HFF-Myc (cell line): ENCODE results near the gene PROX1.

Experiments
- DNase-seq: peaks from one replicate; pipeline ENCODE4 v3.0.0-alpha.2; 2011; ENCODE audit warnings: low read depth; ENCODE audit errors: extremely low read depth
- H3K4me3 ChIP-seq: replicated peaks from 2 replicates; pipeline ENCODE4 v1.5.1; 2011; ENCODE audit warnings: low read depth, mild to moderate bottlenecking, control low read depth, low read length
- CTCF ChIP-seq: IDR thresholded peaks from 2 replicates; pipeline ENCODE4 v1.5.1; 2012; ENCODE audit warnings: mild to moderate bottlenecking, low read depth, low read length, control low read depth; ENCODE audit errors: missing control alignments

The PROX1 gene

DNA sequence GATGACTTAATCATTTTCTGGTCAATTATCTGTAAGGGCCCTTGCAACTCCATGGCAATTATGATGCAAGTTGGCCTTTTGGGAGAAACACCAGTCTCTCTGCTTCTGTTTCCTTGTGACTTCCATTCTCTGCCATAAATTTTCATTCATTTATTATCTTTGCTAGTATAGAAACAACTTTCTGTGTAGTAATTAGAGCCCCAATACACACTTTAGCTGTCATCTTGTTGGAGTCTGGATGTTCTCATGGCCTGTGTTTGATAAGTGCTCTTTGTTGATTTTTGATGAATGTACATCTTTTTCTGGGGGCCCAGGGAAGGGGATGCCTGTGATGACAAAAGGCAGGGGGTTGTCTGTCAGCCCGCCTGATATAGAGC, 22.4 kb downstream of the PROX1 start:
- no peak for TF ChIP-seq CTCF
- DNase-seq, result no peak
- no peak overlapping the region for H3K4me3 ChIP-seq

GRCh38 chr1:214010717-214011116, 22.9 kb downstream of the PROX1 start:
- TF ChIP-seq CTCF, result no peak
- no peak for DNase-seq
- no peak overlapping the region for H3K4me3 ChIP-seq

DNA sequence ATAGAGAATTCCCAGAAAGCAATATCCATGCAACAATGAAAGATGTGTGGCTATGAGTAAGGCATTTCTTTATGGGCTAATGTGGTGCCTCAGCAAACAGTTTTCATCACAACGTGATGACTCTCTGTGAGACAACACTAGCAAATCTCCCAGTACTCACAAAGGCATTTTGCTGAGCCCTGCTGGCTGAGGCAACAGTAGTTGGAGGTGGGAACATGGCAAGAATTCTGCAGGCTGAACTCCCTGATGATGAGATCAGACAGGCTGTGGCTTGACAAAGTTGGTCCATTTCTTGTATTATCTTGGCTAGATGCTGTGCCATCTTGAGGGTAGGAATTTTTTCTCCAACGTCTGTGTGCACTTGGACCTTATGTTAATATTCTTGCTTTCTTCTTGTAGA, 24.6 kb downstream of the PROX1 start:
- no peak for TF ChIP-seq CTCF
- no peak overlapping the region for H3K4me3 ChIP-seq
- no peak for DNase-seq

GRCh38 chr1:214013614-214014377, 26.0 kb downstream of the PROX1 start:
- TF ChIP-seq CTCF, result no peak
- no peak for DNase-seq
- H3K4me3 ChIP-seq, result no peak overlapping the region

GRCh38 chr1:214014730-214015129, 27.0 kb downstream of the PROX1 start:
- H3K4me3 ChIP-seq, result no peak overlapping the region
- no peak for DNase-seq
- TF ChIP-seq CTCF, result no peak

DNA sequence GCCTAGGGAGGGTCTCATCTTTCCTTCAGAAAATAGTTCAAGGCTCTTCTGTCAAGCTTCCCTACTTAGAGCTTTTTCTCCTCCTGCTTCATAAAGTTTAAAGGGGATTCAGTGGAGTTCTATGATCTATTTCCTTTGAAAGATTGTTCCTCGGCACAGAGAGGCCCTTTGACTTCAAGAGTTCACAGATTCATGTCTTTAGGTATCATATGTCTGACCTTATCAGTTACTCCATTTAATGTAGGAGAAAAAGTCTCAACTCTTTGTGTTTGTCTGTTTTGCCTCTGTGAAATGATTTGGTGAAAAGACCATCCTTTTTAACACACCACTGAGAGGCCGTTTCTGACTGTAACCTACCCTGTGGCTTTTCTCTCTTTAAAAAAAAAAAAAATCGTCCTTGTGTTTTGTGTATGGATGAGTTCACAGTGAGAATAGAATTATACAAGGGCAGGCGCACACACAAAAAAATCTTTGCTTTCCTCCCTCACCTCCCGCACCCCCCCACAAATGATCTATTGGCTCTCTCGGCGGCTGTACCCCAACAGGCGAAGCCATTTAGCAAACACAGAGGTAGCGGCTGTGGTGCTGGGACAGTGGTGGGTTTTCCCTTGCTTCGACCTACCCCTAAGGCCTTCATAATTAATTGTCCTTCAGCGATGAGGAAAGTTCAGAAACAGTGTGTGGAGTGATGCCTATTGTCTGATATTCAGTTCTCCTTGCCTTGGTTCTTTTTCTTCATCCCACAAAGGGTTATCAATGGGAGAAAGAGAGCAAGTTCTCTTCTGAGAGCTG, 29.6 kb downstream of the PROX1 start:
- no peak for TF ChIP-seq CTCF
- no peak for DNase-seq
- no peak overlapping the region for H3K4me3 ChIP-seq
